AG04450 (cell line): ENCODE results near the gene KIN. TPM values are rescaled to one million over a fixed set of nuclear protein-coding genes. Genes with fewer than 3 reads are reported as not detected.

ENCODE experiments used
- CTCF ChIA-PET: fragments of 300-600, 350-600 bp; formaldehyde crosslinking; extraction: SDS; loops from one replicate; lab custom pipeline; 2022; ENCODE audit warnings: antibody characterized with exemption, inconsistent platforms; lab: Charles Lee
- POLR2A ChIA-PET: fragments of 350-600 bp; formaldehyde crosslinking; extraction: SDS; loops from one replicate; lab custom pipeline; 2021; ENCODE audit warnings: antibody characterized with exemption, inconsistent platforms; lab: Yijun Ruan, JAX
- DNase-seq: peaks from one replicate; pipeline ENCODE4 v3.0.0-alpha.2; 2011; ENCODE audit warnings: low read depth, low spot score
- H3K27ac ChIP-seq: one replicate; pipeline ENCODE4 v1.5.1; 2012; ENCODE audit warnings: low read depth, low read length, control low read depth
- H3K27me3 ChIP-seq: one replicate; pipeline ENCODE4 v1.6.0; 2012; ENCODE audit warnings: low read length; ENCODE audit not compliant: control insufficient read depth, insufficient read depth
- H3K4me3 ChIP-seq: 2 replicates; pipeline ENCODE4 v1.5.1; 2011; ENCODE audit warnings: mild to moderate bottlenecking, low read depth, low read length, control low read depth
- H3K9me3 ChIP-seq: 2 replicates; pipeline ENCODE4 v1.5.1; 2012; ENCODE audit warnings: low read length; ENCODE audit not compliant: control insufficient read depth, insufficient read depth
- polyA plus RNA-seq: library from polyadenylated mRNA; depleted of rRNA; stranded (reverse); fragments of >200 nt; gene quantifications from 2 replicates; pipeline ENCODE4 v1.2.3, GENCODE V29; 2011
- TF ChIP-seq, protein P1 (sequence below): IDR thresholded peaks from 2 replicates; pipeline ENCODE4 v1.5.1; 2011; ENCODE audit warnings: low read depth, low read length, control low read depth, inconsistent platforms

The KIN gene
- polyA plus RNA-seq, 1 experiment = 16.0 TPM

DNA sequence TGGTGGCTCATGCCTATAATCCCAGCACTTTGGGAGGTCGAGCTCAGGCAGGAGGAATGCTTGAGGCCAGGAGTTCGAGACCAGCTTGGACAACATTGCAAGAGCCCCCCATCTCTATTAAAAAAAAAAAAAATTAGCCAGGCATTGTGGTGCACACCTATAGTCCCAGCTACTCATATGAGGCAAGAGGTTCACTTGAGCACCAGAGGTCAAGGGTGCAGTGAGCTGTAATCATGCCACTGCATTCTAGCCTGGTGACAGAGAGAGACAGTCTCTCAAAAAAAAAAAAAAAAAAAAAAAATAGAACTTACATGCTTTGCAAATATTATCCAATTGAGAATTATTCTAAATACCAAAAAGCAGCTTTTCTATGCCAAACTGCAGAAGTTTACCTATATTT is 11.0 kb downstream of the KIN start:
- POLR2A ChIA-PET = interaction anchor here (0.7 kb wide), 1 partner anchor 11 kb away, joined by 9 read pairs; the partner anchor contains the start of gene ATP5F1C

DNA sequence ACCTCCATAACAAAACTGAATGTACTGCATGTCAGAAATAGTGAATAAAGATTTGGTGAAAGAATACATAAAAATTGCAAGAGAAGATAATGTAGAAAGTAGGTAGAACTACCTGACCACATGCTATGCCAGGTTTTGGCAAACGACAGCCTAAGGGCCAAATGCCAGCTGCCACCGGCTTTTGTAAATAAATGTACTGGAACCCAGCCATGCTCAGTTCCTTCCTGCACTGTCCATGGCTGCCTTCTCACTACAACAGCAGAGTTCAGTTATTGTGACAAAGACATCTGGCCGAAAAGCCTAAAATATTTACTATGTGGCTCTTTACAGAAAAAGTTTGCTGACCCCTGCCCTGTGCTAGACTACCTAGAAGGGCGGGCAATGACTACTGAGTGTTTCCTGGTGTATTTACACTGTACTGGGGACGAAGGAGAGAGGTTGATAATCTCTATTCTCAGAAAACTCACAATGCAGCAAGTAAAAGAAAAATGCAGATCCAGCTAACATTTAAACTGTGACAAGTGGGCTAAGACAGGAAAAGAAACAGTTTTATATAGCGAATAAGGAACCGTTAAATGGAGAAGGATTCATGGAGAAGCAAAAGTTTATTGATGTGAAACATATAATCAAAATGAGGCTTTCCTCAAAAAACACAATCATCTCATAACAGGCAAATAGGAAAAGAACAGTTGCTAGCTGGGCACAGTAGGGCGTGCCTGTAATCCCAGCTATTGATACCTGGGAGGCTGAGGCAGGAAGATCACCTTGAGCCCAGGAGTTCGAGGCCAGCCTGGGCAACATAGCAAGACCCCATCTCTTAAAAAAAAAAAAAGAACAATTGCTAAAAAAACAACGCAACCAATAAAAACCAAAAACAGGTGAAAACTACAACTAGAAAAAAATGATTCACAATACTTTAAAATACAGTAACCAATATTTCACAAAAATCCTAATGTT is 13.7 kb downstream of the KIN start:
- no peak for DNase-seq
- Histone ChIP-seq H3K27ac (no peak overlapping the region), H3K9me3 (no peaks in the 10 kb centered on the region), H3K27me3 (no peaks in the 10 kb centered on the region), H3K4me3 (no peak overlapping the region)
- ChIA-PET POLR2A (no interaction called here), CTCF (interaction anchor here (0.7 kb wide), 1 partner anchor 118 kb away, joined by 3 read pairs; no protein-coding TSS in a partner anchor)
- TF ChIP-seq, protein P1, sequence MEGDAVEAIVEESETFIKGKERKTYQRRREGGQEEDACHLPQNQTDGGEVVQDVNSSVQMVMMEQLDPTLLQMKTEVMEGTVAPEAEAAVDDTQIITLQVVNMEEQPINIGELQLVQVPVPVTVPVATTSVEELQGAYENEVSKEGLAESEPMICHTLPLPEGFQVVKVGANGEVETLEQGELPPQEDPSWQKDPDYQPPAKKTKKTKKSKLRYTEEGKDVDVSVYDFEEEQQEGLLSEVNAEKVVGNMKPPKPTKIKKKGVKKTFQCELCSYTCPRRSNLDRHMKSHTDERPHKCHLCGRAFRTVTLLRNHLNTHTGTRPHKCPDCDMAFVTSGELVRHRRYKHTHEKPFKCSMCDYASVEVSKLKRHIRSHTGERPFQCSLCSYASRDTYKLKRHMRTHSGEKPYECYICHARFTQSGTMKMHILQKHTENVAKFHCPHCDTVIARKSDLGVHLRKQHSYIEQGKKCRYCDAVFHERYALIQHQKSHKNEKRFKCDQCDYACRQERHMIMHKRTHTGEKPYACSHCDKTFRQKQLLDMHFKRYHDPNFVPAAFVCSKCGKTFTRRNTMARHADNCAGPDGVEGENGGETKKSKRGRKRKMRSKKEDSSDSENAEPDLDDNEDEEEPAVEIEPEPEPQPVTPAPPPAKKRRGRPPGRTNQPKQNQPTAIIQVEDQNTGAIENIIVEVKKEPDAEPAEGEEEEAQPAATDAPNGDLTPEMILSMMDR = no peak

More for the DNA sequence above, 11.0 kb downstream of the KIN start:
- CTCF ChIA-PET = interaction anchor here (0.8 kb wide), 1 partner anchor 43 kb away, joined by 3 read pairs; no protein-coding TSS in a partner anchor
- H3K27ac ChIP-seq = no peak overlapping the region
- TF ChIP-seq, protein P1 = no peak
- DNase-seq = no peak
- no peak overlapping the region for H3K4me3 ChIP-seq
- H3K27me3 ChIP-seq = no peaks in the 10 kb centered on the region
- no peaks in the 10 kb centered on the region for H3K9me3 ChIP-seq

DNA sequence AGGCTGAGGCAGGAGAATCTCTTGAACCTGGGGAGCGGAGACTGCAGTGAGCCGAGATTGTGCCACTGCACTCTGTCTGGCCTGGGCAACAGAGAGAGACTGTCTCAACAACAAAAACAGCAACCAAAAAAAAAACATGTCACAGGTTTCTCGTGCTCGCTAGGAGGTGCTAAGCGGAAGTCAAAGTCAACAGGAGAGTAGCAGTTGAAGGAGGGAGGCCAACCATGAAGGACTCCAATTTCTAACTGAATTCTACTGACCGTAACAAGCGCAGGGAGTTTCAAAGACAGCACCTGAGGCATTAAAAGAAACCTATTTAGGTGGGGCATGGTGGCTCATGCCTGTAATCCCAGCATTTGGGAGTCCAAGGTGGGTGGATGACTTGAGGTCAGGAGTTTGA is 19.4 kb downstream of the KIN start:
- no peaks in the 10 kb centered on the region for H3K27me3 ChIP-seq
- POLR2A ChIA-PET = interaction anchor here (0.6 kb wide), 1 partner anchor 11 kb away, joined by 3 read pairs; no protein-coding TSS in a partner anchor
- H3K9me3 ChIP-seq = no peaks in the 10 kb centered on the region
- TF ChIP-seq, protein P1 = no peak
- CTCF ChIA-PET = interaction anchor here (0.6 kb wide), 1 partner anchor 528 kb away, joined by 3 read pairs; no protein-coding TSS in a partner anchor
- H3K27ac ChIP-seq = no peak overlapping the region
- H3K4me3 ChIP-seq = no peak overlapping the region
- no peak for DNase-seq

DNA sequence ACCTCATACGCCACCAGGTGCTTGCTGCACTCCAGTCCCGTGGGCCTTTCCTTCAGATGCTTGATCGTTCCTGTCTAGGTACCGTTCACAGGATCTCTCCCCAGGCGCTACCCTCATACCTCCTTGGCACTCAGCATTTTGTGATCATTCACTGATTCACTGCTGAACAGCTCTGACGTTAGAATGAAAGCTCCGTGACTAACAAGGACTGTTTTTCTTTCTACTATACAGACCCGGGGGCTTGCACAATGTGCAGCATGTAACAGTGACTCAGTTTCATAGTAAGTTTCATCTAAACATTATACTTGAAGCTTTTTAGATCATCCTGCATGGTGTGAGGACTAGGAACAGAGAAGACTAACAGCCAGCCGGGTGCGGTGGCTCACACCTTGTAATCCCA is 20.6 kb downstream of the KIN start:
- peak; percentile 78 for DNase-seq
- H3K9me3 ChIP-seq = no peaks in the 10 kb centered on the region
- no peaks in the 10 kb centered on the region for H3K27me3 ChIP-seq
- H3K4me3 ChIP-seq = no peak overlapping the region
- POLR2A ChIA-PET = interaction anchor here (0.6 to 1.9 kb wide), 4 partner anchors 21 to 90 kb away, joined by 3 to 13 read pairs (median 4); partner anchors contain the start of genes ATP5F1C and KIN
- TF ChIP-seq, protein P1 = no peak
- CTCF ChIA-PET = interaction anchor here (0.6 to 1.4 kb wide), 3 partner anchors 28 to 242 kb away, joined by 3 to 4 read pairs (median 4); no protein-coding TSS in a partner anchor
- H3K27ac ChIP-seq = peak overlapping the region; percentile 59
